Medulla oblongata (tissue), 1 donor: ENCODE measurements around the gene OAT.

Experiments used
- DNase-seq: peaks from one replicate; pipeline ENCODE4 v3.0.0-alpha.2; 2015; ENCODE audit errors: extremely low spot score

The OAT gene

DNA sequence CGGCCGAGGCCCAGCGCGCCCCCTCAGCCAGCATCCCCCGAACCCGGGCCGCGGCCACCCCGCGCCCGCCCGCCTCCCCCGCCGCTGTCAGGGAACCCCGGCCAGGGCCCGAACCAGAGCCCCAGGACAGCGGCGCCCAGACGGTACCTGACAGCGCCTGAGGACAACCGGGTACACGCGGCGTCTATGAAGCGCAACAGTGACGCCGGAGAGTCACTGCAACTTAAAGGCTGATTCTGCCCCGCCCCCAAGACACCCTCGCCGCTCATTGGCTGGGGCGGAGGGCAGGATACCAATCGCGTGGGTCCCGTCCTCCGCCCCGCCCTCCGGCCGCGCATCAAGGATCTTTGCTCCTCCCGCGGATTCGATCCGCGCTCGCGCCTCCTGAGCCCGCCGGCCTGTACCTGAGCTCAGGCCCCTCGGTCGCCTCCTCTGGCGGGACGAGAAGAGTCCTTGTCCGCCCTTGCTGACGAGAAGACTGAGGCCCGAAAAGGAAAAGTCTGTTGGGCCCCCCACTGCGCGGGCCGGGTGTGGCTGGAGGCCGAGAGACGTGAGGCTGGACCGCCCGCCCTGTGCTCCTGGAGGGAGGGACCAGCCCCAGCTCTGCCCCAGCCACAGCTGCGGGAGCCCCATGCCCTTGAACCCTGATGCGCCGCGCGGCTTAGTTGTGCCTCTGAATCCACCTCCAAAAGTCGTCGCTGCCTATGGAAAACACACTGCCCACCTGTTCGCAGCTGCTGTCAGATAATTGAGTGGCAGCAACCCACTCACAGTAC lies at the start of gene OAT:
Gene OAT (minus strand): TSS at position 198 of the 776 bp plus-strand sequence. CDS start 6,752 bp downstream, outside the sequence.
- peak; percentile 98 for DNase-seq

DNA sequence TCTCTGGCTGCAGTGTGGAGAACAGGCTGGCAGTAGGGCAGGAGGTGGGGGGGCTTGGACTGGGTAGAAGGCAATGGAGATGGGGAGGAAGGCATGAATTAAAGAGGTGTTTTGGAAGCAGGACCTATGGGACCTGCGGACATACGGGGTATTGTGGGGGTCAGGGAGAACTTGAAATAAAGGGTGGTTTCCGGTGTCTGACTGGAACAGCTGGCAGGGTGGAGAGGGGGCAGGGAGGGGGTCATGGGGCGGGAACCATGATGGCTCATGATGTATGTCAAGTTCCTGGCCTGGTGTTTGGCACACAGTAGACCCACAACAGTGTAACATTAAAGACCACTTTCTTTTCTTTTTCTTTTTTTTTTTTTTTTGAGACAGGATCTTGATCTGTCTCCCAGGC lies 48.4 kb upstream of the OAT start:
- DNase-seq: no peak

DNA sequence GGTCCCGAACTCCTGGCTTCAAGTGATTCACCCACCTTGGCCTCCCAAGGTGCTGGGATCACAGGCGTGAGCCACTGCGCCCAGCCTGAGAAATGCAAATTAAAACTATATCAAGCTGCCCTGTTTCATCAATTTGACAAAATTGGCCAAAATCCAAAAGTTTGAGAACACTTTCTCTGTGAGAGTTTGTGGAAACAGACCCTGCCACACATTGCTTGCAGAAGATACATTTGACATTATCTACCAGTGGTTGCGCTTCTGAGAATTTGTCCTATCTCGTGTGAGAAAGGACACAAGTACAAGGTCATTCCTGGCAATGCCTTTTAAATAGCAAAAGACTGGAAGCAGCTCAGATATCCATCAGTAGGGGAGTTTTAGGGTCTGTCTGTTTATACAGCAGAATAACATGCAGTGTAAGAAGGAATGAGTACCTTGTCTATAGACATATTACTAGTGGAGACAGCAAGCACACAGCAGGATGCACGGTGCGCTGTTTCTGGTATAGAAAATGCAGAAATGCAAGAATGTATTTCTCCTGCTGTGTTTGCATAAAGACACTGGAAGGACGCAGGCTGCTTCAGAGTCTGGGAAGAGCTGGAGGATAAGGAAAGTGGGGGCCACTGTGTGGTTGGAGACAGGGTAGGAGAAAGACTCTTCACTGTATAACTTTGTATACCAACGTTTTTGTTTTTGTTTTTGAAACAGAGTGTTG lies 47.2 kb upstream of the OAT start:
- DNase-seq: no peak

DNA sequence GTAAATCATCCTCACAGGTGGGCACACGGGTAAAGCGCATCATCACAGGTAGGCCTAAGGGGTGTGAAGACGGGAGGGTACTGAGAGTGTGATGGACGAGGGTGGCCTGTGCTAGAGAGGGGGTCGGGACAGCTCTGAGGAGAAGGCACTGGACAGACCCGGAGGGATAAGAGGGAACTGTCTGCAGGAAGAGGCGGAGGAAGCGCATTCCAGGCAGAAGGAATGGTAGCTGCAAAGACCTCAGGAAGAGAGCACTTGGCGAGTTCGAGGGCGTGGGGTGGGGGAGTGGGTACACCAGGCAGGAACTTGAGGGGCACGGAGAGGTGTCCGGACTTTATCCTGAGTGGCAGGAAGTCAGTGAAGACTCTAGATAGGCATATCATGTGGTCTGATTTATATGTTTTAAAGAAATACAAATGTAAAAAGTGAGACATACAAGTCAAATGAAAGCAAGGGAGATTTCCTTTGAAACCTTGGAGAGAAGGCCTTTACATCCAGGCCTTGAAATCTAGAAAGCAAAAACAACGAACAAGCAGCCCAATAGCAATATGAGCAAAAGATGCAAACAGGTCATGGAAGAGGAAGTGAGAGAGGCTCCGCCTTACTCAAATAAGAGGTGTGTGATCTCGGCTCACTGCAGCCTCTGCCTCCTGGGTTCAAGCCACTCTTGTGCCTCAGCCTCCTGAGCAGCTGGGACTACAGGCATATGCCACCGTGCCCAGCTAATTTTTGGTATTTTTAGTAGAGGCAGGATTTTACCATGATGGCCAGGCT lies 46.5 kb upstream of the OAT start:
- DNase-seq: no peak

DNA sequence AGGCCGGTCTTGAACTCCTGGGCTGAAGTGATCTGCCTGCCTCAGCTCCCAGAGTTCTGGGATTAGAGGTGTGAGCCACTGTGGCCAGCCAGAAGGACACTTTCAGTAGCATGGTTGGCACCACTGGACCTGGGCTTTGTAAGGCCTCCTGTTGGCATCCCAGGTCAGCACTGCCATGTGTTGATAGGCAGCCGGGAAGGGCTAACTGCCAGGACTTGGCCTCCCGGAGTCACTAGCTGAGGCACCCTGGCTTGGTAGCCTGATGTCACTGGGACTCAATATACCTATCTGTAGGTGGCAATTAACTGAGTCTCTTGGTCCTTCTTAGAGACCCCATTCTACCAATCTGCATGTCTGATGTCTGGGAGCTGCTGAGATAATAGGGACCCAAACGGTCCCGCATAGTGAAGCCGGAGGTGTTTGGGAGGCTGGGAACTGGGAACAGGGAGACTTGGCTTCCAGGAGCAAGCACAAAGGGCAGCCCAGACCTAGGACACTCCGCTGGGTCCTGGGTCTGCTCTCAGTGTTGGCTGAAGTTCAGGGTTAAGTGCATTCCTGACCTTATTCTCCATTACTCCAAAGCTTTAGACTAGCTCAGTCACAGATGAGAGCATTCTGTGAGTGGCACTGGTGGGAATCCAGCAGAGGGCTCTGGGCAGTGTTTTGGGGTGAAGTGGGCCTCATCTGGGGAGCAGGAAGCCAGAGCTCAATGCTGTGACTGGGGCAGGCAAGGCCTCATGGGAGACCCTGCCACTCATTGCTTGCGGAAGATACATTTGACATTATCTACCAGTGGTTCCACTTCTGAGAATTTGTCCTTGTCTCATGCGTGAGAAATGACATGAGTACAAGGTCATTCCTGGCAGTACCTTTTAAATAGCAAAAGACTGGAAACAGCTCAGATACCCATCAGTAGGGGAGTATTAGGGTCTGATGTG lies 45.6 kb upstream of the OAT start:
- DNase-seq: no peak

DNA sequence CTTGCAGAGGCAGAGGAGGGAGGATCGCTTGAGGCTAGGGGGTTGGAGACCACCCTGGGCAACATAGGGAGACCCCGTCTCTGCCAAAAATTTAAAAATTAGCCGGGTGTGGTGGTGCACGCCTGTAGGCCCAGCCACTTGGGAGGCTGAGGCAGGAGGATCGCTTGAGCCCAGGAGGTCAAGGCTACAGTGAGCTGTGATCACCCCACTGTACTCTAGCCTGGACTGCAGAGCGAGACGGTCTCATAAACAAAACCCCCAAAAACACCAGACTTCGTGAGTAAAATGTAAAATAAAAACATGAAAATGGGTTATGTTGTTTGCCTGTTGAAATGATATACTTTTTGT lies 43.6 kb upstream of the OAT start:
- no peak for DNase-seq

DNA sequence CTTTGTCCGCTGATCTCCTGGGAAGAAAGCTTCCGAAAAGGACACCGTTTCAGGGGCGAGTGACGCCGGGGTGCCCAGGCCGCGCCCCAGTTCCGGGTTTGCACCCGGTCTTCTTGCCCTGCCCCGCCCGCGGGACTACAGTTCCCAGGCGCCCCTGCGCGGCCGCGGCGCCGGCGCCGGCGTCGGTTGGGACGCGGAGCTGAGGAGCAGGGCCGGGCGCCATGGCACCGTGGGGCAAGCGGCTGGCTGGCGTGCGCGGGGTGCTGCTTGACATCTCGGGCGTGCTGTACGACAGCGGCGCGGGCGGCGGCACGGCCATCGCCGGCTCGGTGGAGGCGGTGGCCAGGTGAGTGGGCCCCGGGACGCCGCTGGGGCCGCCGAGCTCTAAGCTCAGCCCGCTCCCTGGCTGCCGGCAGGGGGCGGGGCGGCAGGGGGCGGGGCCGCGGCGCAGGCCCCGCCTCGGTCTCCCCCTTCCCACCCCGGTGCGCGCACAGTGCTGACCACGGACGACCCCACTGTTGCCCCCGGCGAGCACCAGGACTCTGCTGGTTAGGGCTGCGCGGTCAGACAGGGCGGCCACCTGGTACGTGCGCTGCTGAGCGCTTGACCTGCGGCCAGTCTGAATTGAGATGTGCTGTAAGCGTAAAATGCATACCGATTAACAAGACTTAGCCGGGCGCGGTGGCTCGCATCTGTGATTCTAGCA lies 43.1 kb upstream of the OAT start, which contains the start of gene LHPP:
Gene LHPP (plus strand): TSS at position 182 of the 706 bp plus-strand sequence. CDS start 40 bp downstream, at position 222.
- peak; percentile 90 for DNase-seq

DNA sequence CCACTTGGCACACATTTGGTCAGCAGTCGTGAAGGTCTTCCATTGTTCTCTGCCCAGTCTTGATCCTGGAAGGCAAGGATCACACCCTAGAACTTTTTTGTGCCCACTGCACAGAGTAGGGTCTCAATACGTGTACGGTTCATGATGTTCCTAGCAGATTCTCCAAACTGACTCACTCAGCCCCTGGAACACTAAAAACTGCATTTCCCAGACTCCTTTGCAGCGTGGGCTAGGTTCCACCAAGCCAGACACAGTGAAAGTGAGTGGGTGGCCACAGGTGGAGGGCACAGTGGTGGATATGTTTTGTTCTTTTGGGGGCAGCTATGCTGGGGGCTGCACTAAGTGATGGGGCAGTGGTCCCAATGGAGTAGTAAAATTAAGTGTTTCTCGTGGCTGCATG lies 41.4 kb upstream of the OAT start:
- DNase-seq: no peak

DNA sequence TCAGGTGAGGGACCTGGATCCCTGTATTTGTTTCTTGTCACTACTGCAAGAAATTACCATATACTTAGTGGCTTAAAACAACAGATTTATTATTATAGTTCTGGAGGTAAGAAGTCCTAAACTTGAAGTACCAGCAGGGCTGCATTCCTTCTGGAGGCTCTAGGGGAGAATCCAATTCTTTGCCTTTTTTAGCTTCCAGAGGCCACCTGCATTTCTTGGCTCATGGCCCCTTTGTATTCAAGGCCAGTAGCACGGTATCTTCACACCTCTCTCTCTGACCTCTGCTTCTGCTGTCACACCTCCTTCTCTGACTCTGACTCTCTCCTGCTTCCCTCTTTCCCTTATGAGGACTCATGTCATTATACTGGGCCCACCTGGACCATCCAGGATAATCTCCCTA lies 40.7 kb upstream of the OAT start:
- DNase-seq: no peak

DNA sequence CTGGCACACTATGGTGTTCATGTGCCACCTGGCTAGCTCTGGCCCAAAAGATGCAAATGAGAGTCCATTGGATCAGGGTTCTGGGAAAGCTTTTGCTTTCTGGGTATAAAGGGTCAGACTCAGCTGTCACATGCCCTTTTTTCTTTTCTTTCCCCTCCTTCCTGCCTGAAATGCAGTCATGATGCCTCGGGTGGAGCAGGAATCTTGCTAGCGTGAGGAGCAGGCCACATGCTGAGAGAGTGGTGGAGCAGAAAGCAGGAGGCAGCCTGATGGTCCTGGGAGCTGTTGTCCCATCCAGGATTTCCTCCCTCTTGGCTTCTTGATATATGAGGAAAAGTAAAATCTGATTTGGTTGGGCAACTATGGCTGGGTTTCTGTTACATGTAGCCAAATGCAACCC lies 40.2 kb upstream of the OAT start:
- no peak for DNase-seq

DNA sequence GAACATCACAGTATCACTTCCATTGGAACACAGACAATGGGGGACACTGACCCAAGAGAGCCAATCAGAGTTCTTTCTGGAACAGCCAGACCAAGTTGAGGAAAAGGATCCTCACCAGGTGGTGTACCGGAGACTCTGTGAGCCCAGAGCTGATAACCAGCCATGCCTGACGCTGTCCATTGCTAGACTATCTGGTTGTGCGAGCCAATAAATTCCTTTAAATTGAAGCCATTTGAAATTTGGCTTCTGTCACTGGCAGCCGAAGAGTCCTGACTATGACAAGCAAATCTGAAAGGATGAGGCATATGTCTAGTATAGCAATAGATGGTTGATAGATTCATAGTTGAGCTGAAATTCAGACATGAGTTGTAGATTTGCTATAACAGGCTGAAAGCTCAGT lies 39.8 kb upstream of the OAT start:
- no peak for DNase-seq

DNA sequence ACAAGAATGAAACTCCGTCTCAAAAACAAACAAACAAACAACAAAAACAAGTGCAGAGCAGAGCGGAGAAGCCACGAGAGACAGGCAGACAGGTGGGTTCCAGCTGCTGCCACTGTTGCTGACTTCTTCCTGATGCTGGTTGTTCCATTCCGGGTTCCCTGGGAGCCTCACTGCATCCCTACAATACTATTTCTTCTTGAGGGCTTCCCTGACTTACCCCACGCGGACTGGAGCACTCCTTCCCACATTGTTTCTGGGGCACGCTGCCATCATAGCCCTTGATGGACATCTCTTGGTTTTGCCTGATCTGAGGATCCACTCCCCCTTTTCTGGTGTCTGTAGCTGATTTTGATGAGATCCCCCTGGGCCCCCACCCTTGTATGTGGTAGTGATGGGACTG lies 36.7 kb upstream of the OAT start:
- DNase-seq: no peak

DNA sequence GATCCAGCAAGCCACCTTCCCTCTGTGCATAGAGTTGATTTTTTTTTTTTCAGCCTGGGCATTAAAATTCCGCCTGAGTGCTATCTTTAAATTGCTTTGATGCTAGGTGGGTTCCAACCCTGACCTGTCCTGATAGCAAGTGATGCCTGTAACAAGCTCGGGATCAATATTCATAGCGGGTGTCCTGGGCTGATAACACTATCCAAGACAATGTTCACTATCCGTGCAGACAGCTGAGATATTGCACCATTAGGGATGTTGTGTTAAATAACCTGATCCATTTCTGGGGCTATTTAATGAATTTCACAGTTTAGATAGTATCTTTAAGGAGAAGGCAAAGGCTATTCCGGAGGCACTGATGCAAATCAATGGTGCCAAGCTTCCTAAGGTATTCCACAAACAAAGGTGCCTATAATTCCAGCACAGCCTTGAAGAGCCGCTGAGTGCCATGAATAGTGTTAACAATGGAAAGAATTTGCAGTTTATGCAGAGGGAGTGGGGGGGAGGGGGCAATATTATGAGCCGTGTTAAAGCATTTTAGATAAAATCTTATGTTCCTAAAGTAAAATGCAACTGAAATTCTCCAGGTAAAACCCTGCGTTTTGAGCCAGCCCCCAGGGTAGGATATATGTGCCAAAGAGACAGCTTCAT lies 35.4 kb upstream of the OAT start:
- DNase-seq: no peak

DNA sequence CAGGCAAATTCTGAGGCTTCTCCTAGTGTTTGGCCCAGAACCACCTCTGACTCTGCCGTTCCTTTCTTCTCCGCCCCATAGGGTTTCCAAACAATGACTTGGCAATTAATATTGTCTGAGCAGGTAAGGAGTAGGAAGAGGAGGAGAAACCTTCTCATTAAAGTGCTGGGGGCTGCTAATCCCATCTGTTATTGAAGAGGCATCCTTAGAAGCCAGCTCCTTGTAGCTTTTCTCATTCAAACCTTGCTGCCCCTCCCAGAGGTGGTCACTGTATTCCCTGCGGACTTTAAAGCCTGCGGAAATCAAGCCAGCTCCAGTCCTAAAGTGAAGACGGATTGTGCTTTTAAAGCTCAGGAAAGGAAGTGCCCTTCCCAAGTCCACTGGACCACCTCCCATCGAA lies 32.6 kb upstream of the OAT start:
- DNase-seq: no peak

DNA sequence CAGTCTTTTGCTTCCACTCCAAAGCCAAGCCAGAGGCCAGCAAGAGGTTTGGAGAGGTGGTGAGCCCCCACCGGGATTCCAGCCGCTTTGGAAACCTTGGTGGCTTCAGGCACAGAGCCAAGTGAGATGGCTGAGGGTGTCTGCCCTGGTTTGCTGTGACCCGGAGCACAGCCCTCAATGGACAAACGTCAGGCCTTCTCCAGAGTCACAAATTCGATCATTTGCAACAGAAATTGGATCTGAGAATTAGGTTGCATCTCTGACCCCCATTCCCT lies 32.0 kb upstream of the OAT start:
- DNase-seq: no peak

DNA sequence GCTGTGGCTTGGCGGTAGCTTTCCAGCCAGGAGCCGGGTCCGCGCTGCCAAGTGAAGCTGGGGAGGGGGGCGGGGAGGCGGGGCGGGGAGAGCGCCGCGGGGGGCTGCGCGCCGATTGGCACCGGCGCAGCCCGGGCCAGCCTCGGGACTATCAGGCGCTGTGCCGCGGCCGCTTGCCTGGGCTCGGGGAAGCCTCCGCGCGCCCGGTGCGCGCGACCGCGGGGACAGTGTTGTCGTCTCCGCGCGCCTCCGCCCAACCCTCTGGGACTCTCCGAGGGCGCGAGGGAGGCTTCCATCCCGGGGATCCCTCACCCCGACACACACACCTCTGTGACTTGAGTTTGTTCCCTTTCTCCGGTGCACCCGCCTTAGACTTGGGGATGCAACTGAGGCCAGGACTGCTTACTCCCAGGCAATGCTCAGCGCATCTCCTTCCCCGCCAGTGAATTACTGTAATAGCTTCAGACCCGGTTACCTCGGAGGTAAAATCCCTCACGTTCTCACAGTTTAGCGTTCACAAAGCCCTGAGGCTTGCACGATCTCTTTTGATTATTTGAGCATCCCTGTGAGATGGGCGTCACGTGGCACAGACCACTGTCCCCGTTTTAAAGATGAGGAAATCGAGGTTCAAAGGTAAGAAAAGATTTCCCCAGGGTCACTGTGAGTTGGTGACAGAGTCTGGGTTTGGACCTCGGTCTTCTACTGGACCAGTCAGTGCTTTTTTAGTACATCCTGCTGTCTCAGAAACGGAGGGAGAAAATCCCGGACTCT lies 31.5 kb upstream of the OAT start, which contains the start of gene NKX1-2:
Gene NKX1-2 (minus strand): TSS at position 24 of the 771 bp plus-strand sequence. CDS start 92 bp downstream, outside the sequence.
- peak; percentile 40 for DNase-seq

DNA sequence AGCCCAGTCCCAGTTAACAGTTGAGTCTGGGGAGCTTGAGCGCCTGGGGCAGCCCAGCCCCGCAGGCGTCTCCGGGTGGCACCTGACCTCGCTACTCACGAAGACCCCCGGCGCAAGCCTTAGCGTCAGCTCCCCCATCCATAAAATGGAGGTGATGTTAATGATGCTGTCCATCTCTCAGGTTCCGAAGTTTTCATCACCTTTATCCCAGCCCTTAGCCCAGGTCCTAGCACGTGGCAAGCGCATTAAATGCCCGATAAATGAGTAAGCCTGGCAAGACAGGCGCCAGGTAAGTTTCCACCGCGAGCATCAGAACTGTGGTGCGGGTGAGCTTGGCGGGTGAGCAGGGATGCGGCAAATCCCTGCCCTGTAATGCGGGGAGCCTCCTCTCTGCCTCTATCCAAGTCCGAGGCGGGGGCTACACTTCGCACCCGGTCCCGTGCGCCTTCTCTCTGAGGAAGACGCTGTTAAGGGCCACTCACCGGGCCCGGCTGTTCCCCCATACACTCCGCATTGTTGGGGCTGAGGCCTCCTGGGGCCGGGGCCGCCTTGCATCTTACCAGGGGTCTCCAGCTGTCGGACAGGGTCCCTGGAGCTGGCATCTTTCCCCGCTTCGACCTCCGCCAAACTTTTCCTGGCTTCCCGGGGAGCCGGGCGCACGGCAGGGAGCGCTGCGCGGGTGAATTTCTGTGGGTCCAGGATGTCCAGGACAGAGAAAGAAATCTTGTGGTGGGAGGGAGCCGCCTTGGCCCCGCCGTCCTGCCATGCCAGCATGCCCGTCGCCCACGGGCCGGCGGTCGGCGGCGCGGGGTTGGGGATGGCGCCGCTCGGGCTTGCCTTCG lies 30.7 kb upstream of the OAT start:
- DNase-seq: no peak

DNA sequence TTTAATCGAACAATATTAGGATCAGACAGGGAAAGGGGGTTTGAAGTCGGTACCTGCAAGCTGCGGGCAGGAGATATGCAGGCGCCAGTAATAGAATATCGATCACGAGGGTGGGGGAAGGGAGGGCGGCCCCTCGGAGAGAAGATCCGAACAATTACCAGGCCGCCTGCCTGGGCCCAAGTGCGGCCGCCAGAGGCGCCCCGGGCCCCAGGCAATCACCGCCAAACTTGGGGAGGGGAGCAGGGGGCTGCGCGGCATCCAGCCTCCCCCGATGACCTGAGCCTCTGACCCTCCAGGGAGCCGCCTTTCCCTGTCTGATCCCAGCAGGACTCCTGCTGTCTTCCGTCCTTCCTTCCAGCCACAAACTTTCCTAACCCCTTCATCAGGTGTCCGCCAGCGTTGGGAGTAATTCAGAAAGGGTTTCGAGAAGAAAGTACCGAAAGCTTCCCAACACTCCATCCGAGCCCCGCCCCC lies 30.0 kb upstream of the OAT start:
- no peak for DNase-seq
